SU-DHL-6 (cell line): ENCODE results near the gene LKAAEAR1.

Experiments
- H2AFZ ChIP-seq: fragments of 200-600 bp; sonication (generic); 2 replicates; pipeline ENCODE4 v1.6.1; 2014; ENCODE audit warnings: low read depth, mild to moderate bottlenecking, moderate library complexity, mixed read lengths, antibody characterized with exemption, low read length; ENCODE audit not compliant: severe bottlenecking
- H3F3A ChIP-seq: fragments of 200-600 bp; shearing (Covaris generic); 2 replicates; pipeline ENCODE4 v1.6.0; 2016; ENCODE audit warnings: antibody characterized with exemption, mild to moderate bottlenecking; ENCODE audit not compliant: insufficient read depth
- H3K27ac ChIP-seq: fragments of 200-600 bp; sonication (generic); 2 replicates; pipeline ENCODE4 v1.5.1; 2016; ENCODE audit warnings: low read depth, mild to moderate bottlenecking, low read length, moderate library complexity, mixed read lengths
- H3K27me3 ChIP-seq: fragments of 200-600 bp; sonication (generic), shearing (Covaris generic); 2 replicates; pipeline ENCODE4 v1.6.0; 2014; ENCODE audit warnings: mild to moderate bottlenecking, low read length
- H3K36me3 ChIP-seq: fragments of 200-600 bp; sonication (generic); 2 replicates; pipeline ENCODE4 v1.6.1; 2014; ENCODE audit warnings: mild to moderate bottlenecking, low read length, mixed read lengths
- H3K4me2 ChIP-seq: fragments of 300-600, 200-600 bp; shearing (Covaris generic), sonication (generic); 2 replicates; pipeline ENCODE4 v1.6.0; 2014; ENCODE audit warnings: low read length, low read depth, mild to moderate bottlenecking; ENCODE audit not compliant: poor library complexity, severe bottlenecking
- H3K4me3 ChIP-seq: fragments of 200-600 bp; sonication (generic); 2 replicates; pipeline ENCODE4 v1.5.1; 2014; ENCODE audit warnings: antibody characterized with exemption, low read length, mild to moderate bottlenecking, mixed read lengths; ENCODE audit not compliant: insufficient read depth, poor library complexity, severe bottlenecking
- H3K79me2 ChIP-seq: fragments of 200-600 bp; sonication (generic); 2 replicates; pipeline ENCODE4 v1.6.1; 2014; ENCODE audit warnings: mild to moderate bottlenecking, low read length, moderate library complexity; ENCODE audit not compliant: insufficient read depth
- H3K9ac ChIP-seq: fragments of 200-600 bp; sonication (generic); 2 replicates; pipeline ENCODE4 v1.7.0; 2014; ENCODE audit warnings: mild to moderate bottlenecking, low read length
- H3K9me2 ChIP-seq: fragments of 200-600 bp; sonication (generic); replicated peaks from 2 replicates; pipeline ENCODE4 v1.6.1; 2014; ENCODE audit warnings: low read length; ENCODE audit not compliant: insufficient read depth
- H3K9me3 ChIP-seq: fragments of 200-600 bp; sonication (generic); 2 replicates; pipeline ENCODE4 v1.6.1; 2014; ENCODE audit warnings: low read length, mixed read lengths; ENCODE audit not compliant: insufficient read depth
- H4K20me1 ChIP-seq: fragments of 200-600 bp; sonication (generic); 2 replicates; pipeline ENCODE4 v1.6.1; 2014; ENCODE audit warnings: low read depth, mild to moderate bottlenecking, antibody characterized with exemption, low read length, moderate library complexity, mixed read lengths
- EZH2phosphoT487 ChIP-seq: fragments of 200-600 bp; sonication (generic), shearing (Covaris generic); conservative IDR thresholded peaks from 2 replicates; pipeline ENCODE4 v1.6.1; 2018; ENCODE audit warnings: mild to moderate bottlenecking, antibody characterized with exemption, low read length, moderate library complexity, mixed read lengths
- TF ChIP-seq, protein P1 (sequence below): fragments of 200-600 bp; sonication (generic); IDR thresholded peaks from one replicate; pipeline ENCODE4 v1.5.1; 2017; ENCODE audit warnings: antibody characterized with exemption, mild to moderate bottlenecking, low read length, moderate library complexity; ENCODE audit not compliant: insufficient read depth, poor library complexity, severe bottlenecking

The LKAAEAR1 gene

DNA sequence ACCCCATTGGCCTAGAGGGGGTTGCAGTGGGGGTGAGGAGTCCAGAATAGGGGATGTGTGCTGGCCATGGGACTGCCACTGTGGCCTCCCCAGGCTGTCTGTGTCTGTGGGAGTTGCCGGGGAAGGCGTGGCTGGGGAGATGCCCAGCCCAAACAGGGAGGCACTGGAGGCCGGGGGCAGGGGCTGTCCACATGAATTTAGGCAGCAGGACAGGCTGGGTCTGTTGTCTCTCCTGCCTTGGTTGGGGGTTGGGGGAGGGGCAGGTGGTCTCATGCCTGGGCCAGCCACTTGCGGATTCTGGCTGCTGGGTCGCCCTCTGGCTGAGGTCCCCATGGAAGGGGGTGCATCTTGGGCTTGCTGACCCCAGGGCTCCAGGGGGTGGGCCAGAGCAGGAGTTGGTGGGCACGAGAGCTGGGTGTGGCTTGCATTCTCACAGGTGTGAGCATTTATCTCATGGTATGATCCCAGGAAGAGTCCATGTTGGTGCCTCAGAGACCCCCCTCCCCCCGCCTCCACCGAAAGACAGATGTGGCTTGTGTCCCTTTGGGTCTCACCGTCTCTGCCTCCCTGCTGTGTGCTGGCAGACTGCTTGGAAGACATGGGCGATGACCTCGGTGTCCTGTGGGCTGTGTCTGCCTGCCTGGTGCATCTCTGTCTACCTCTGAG is 38.7 kb downstream of the LKAAEAR1 start:
- Histone ChIP-seq H3K27ac (no peak overlapping the region), H3K4me2 (no peak overlapping the region), H2AFZ (no peak overlapping the region), H3K9me3 (no peaks in the 10 kb centered on the region), H3K27me3 (no peaks in the 10 kb centered on the region), H3F3A (peaks cover 9% of the 10 kb centered on the region), H3K4me3 (no peak overlapping the region), H3K36me3 (no peaks in the 10 kb centered on the region), H3K9ac (no peak overlapping the region), H3K79me2 (no peaks in the 10 kb centered on the region), H4K20me1 (no peaks in the 10 kb centered on the region), H3K9me2 (no peaks in the 10 kb centered on the region)
- TF ChIP-seq EZH2phosphoT487, result no peak
- TF ChIP-seq, protein P1, sequence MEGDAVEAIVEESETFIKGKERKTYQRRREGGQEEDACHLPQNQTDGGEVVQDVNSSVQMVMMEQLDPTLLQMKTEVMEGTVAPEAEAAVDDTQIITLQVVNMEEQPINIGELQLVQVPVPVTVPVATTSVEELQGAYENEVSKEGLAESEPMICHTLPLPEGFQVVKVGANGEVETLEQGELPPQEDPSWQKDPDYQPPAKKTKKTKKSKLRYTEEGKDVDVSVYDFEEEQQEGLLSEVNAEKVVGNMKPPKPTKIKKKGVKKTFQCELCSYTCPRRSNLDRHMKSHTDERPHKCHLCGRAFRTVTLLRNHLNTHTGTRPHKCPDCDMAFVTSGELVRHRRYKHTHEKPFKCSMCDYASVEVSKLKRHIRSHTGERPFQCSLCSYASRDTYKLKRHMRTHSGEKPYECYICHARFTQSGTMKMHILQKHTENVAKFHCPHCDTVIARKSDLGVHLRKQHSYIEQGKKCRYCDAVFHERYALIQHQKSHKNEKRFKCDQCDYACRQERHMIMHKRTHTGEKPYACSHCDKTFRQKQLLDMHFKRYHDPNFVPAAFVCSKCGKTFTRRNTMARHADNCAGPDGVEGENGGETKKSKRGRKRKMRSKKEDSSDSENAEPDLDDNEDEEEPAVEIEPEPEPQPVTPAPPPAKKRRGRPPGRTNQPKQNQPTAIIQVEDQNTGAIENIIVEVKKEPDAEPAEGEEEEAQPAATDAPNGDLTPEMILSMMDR, result no peak

DNA sequence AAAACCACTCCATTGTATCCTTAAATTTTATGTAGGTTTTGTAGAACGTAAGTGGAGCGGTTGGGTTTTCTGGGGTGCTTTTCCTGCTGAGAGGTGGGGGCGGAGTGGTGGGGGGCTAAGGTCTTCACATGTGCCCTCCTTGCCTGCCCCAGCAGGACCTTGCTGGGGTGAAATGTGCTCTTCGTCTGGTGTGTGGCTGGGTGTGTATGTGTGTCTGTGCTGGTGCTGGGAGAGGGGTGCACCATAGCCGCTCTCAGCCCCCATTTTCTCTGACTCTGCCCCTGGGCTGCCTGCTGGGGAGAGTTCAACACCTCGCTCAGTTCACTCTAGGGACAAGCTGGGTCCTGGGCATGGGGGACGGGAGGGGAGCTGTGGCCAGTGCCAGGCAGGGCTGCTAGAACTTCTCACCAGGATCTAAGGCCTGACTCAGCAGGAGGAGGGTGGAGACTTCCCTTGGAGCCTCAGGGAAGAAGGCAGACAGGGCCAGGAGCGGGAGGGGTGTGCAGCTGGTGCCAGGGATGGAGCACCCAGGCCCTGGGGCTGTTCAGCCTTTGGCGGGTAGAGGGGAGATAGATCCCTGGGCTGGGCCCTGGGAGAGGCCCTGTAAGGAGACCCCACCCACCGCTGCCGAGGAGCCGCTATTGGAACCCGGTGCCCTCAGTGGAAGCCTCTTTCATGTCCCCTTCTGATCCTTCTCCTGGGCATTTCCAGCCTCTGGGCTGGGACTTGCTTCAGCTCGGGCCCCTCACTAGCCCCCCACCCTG is 39.5 kb downstream of the LKAAEAR1 start:
- TF ChIP-seq EZH2phosphoT487, result no peak
- TF ChIP-seq, protein P1, result no peak
- no peaks in the 10 kb centered on the region for H3K36me3 ChIP-seq
- no peaks in the 10 kb centered on the region for H3K9me3 ChIP-seq
- H3K4me3 ChIP-seq, result no peak overlapping the region
- H3K9ac ChIP-seq, result no peak overlapping the region
- no peaks in the 10 kb centered on the region for H4K20me1 ChIP-seq
- no peak overlapping the region for H3K4me2 ChIP-seq
- no peak overlapping the region for H3K27ac ChIP-seq
- H3K9me2 ChIP-seq, result no peaks in the 10 kb centered on the region
- no peak overlapping the region for H2AFZ ChIP-seq
- H3F3A ChIP-seq, result peaks cover 9% of the 10 kb centered on the region
- no peaks in the 10 kb centered on the region for H3K79me2 ChIP-seq
- no peaks in the 10 kb centered on the region for H3K27me3 ChIP-seq

DNA sequence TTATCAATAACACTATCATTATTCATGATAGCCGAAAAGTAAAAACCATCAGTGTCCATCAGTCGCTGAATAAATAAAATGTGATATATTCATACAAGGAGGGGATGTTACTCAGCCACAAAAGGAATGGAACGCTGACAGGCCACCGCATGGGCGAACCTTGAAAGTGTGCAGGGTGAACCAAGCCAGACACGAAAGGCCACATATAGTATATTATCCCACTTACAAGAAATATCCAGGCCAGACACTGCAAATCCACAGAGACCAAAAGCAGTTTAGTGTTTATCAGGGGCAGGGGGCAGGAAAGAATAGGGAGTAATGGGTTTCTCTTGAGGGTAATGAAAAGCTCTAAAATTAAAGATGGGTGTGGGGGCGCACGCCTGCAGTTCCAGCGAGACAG is 40.4 kb downstream of the LKAAEAR1 start:
- Histone ChIP-seq H3F3A (peaks cover 9% of the 10 kb centered on the region), H3K9me3 (no peaks in the 10 kb centered on the region), H2AFZ (no peak overlapping the region), H4K20me1 (no peaks in the 10 kb centered on the region), H3K27ac (no peak overlapping the region), H3K4me2 (no peak overlapping the region), H3K4me3 (no peak overlapping the region), H3K9me2 (no peaks in the 10 kb centered on the region), H3K9ac (no peak overlapping the region), H3K36me3 (no peaks in the 10 kb centered on the region), H3K27me3 (no peaks in the 10 kb centered on the region), H3K79me2 (no peaks in the 10 kb centered on the region)
- TF ChIP-seq, protein P1, result no peak
- no peak for TF ChIP-seq EZH2phosphoT487
